Fibroblast of peridontal ligament (primary cell): Measurements from ENCODE around the gene LRRC74A.

ENCODE experiments used
- DNase-seq: peaks from one replicate; pipeline ENCODE4 v3.0.0-alpha.2; 2010; ENCODE audit errors: extremely low read depth

Gene LRRC74A

DNA sequence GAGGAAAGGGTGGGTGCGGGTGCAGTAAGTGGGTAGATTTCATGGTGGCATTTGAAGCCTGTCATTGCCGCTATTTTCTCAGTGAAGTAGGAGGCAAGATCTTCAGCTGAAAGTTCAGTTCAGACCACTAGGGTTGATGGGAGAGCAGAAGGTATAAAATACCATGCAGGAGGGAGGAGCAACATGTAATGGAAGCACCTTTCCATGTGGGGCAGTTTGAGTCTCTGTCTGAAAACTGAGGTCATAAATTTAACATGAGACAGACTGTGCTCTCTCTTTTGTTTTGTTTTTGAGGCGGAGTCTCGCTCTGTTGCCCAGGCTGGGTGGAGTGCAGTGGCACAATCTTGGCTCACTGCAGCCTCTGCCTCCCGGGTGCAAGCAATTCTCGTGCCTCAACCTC, 22.7 kb downstream of the LRRC74A start:
- no peak for DNase-seq

DNA sequence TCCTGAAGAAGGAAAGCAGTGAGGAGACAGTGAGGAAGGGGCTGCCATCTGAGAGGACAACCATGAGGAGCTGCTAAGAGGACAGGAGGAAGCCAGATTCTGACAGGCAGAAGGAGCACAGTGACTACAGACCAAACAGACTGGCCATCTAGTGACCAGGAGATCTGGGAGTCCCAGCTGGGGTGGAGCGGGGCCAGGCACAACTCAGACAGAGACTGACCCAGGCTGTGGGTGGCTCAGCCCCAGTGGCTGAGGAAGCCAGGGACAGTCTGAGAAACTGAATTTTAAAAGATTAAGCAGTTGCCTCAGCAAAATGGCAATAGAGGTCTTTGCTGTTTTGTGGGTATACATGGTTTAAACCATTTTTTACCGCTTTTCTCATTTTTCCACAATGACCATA, 28.9 kb downstream of the LRRC74A start:
- no peak for DNase-seq

DNA sequence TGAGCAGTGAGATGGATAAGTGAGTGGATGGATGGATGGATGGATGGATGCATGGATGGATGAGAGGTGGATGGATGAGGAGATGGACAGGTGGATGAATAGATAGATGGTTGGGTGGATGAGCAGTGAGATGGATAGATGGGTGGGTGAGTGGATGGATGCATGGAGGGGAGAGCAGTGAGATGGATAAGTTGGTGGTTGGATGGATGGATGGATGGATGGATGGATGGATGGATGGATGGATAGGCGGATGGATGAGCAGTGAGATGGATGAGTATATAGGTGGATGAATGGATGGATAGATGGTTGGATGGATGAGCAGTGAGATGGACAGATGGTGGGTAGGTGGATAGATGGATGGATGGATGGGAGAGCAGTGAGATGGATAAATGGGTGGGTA, 30.6 kb downstream of the LRRC74A start:
- DNase-seq, result no peak

DNA sequence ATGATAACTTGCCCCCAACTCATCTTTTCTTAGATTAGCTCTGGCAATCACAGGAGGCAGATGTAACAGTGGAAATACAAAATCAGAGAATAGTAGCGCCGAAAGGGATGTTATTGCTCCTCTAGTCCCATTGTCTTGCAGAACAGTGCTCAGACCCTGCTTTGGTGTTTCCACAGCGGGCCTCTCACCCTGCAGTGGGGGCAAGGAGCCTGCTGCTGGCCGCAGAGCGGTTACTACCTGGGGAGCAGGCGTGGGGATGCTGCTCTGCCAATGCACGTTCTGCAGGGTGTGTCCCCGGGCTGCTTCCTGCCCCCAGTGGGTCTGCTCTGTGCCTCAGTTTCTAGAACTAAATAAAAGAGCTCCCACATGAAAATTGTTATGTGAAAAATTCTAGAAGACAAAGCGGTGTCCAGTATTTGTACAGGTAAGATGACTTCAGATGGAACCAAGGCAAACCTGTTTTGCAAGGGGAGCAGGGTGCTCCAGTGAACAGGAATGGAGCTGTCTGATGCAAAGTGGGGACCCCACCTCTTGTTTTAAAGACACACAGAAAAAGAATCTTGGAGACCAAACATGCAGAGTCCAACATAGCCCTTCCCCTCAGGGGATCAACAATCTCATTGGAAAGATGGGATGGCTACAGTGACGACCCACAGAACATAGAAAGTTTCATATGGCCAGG, 35.5 kb downstream of the LRRC74A start:
- no peak for DNase-seq

DNA sequence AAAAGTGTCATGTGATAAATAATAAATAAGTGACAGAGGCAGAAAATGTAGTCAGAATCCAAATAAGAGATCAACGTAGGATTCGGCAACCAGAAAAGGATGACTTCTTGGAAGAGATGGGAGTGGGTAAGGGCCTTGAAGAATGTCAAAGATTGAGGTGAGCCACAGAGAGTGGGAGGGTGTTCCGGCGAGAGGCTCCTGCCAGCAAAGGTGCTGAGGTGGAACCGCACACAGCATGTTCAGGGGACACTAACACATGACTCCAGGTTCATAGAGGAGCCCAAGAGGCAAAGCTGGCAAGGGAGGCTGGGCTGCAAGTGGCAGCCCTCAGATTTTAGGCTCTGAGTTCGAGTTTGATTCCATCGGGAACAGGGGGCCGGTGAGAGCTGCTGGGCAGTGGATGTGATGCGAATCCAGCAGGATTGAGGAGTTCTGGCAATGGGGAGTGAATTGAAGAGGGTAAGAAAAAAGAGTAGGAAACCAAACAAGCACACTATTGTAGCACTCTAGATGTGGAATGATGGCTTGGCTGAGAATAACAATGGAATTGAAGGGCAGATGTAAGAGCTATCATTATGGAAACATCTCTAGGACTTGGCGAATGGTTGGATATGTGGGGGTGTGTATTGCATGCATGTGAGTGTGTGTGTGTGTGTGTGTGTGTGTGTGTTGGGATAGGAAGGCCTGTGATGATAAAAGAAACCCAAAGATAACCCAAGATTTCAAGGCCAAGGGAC, 36.5 kb downstream of the LRRC74A start:
- DNase-seq, result no peak

DNA sequence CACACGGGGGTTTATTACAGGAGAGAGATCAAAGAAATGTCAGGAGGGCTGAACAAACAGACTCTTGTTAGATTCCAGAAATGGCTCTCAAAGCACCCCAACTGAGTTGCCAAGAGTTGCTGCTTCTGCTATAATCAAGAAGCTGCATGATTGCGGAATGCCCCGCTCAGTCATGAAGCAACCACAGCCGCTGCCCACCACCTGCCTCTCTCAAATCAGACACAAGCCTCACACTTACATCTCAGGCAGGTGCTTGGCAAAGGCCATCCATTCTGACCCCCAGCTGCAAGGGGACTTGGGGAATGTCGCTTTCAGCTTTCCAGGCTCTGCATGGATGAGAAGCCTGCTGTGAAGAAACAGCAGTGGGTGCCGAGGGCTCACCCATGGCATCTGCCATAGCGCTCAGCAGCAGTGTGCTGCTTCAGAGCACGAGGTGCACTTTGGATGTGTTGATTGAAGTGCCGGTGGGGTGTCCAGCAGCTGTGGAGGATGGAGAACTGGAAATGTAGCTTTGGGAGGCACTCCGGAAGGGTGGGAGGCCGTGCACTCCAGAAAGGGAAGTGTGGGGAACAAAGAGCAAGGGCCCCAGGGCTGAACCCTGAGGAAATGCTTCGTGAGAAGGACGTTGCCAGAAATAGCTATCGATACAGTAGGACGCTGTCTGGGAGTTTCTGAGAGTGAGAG, 37.7 kb downstream of the LRRC74A start:
- no peak for DNase-seq

DNA sequence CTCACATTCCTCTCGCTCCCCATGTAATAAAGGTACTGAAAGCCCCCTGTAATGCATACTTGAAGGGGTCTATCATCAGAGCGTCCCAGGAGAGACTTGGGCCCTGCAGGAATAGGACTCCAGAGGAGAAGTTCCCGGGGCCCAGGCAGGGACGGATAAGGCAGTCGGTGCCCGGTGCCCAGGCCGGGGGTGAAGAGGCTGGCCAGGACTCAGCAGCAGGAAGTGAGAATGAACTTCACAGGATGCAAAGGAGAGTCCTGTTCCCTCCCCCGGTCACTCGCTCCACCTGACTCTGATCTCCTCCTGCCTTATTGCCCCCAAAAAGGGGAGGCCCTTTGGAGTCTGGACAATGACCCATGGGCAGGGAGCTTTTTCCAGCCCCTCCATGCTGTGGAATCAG, 40.2 kb downstream of the LRRC74A start:
- DNase-seq, result no peak

DNA sequence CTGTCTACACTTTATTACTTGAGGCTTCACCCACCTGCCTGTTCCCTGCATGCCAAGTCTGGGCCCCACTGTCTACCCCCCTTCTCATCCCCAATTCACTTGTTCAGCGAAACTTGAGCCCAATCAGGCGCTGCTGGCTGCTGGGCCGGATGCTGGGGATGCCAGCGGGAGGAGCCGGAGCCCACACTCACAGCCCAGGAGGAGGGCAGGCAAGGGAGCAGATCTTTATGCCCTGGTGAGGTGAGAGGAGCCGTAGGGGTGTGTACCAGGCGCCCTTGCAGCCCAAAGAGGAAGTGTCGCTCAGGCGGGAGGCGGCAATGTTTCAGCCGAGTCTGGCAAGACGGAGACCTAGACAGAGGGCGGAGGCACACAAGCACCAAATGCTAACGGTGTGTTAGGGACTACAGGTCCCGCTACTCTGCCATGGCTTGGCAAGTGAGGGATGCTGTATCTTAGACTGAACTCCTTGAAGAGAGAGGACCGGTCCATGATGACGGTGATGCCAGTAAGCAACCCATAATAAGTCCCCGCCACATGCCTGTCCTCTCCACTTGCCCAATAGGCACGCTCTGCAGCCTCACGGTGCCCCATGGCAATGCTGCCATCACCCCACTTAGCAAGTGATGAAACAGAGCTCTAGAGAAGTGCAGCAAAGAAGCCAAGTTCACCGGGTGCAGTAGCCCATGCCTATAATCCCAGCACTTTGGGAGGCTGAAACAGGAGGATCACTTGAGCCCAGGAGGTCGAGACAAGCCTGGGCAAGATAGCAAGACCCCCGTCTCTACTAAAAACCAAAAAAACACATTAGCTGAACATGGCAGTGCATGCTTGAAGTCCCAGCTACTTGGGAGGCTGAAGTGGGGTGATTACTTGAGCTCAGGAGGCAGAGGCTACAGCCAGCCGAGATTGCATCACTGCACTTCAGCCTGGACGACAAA, 41.6 kb downstream of the LRRC74A start:
- no peak for DNase-seq

DNA sequence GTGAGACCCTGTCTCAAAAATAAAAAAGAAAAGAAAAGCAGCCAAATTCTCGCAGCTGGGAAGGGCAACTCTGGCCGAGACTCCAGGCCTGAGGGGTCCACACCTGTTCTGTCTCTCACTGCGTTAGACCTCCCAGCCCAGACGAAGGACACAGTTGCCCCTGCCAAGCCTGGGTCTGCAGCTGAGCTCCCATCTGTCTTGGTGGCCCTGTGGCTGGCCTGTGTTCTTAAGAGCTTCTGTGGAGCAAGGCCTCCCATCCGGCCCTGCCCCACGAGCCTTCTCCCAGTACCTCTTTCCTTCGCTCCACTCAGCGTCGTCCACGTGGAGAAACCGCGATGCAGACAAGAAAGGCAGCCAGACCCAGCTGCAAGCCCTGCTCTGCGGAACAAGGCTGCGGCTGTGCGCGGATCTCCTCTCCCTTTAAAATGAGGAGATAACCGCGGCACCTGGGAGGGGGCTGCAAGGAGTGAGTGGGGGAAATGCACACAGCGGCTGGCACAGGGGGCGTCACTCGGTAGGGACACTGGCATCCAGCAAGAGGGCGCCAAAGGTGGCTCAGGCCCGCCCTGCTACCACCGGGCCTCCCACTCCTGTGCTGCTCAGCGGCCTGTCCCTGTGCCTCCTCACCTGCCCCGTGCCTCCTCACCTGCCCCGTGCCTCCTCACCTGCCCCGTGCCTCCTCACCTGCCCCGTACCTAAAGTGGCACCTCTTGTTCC, 42.4 kb downstream of the LRRC74A start:
- no peak for DNase-seq

DNA sequence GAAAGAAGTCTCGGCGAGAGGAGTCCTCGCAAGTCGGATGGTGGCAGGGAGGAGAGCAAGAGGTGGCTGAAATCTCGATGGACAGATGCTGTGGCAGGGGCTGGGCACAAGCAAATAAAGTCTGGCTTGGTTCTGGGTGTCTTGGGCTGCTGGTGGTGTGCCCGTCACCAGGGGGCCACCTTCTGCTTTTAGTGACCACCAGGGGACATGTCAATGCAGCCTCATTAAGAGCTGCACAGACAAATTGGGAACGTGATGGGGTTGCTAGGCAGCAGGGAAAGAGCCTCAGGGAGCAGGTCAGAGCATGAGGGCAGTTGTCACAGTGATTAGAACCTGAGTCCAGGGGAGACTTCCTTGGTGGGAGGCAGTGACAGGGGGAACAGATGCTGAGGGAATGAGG, 44.0 kb downstream of the LRRC74A start:
- no peak for DNase-seq

DNA sequence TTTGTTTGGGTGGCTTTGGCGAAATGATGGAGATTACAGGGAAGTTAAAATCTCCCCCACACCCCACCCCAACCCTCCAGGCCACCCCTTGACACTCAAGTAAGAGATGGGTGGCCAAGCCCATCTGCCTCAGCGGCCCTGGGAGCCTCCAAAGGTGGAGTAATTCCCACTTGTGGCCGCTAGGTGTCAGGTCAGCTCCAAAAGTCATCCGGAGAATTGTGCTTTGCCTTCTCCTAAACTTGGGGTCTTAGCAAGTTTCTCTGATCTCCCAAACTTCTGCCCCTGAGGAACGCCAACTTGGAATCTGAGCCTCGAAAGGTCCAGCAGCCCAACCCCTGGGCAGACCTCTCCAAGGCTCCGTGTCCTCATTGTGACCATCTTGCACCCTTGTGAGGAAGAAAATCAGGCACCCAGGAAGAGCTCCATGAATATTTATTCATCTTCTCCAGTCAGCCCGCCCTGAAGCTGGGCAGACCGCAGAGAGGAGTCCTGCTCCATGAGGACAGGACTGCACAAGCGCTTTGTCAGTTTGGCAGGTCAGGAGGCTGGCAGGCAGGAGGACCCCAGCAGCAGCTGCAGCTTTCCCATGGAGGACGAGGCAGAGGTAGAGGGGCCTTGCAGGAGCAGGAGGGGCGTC, 46.7 kb downstream of the LRRC74A start:
- peak; percentile 56 for DNase-seq

DNA sequence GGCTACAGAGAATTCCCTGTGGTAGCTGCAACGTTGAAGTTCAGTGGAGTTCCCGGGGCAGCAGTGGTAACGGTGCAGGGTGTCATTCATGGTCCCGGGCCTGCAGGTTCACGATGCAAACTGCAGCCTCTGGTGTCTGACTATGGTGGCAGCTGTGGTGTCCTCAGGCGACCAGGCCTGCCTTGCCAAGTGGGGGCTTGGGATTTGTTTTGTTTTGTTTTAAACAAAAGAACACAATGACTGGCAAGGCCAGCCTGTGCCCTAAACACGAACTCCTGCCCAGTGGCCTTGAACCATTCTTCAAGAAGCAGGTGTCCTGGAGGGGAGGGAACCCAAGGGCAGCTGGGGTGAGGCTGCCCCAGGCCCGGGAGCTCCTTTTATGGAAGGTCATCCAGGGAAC, 48.5 kb downstream of the LRRC74A start:
- no peak for DNase-seq

DNA sequence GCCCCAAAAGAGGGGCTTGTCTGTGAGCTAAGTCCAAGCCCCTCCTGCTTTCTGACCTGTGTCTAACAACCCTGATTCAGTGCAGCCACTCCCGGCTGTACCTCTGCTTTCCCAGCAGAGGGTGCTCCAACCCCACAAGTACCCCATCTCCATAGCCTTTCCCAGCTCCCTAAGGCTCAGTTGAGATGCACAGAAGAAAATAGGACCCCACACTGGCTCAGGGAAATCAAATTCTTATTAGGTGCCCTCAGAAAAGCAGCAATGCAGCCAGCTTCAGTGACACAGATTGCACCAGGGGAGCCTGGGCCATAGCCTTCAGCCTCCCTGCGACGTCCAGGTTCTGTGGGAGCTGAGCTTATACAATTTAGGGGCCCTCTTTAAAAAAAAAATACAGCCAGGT, 49.9 kb downstream of the LRRC74A start:
- peak; percentile 73 for DNase-seq

DNA sequence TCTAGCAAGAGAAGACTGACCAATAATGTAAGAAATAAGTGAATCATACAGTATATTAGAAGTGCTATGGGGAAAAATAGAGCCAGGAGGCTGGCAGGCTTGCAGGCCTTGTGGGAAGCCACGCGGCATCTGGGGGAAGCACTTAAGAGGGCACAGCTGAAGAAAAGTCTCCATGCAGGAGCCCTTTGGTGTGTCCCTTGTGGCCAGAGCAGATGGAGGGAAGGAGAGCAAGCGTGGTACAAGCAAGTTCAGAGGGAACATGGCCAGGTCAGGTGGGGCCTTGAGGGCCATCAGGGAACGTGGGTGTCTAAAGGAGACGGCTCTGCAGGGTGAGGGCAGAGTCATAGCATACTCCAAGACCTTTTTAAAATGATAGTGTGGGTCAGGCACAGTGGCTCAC, 51.7 kb downstream of the LRRC74A start:
- DNase-seq, result peak; percentile 11

DNA sequence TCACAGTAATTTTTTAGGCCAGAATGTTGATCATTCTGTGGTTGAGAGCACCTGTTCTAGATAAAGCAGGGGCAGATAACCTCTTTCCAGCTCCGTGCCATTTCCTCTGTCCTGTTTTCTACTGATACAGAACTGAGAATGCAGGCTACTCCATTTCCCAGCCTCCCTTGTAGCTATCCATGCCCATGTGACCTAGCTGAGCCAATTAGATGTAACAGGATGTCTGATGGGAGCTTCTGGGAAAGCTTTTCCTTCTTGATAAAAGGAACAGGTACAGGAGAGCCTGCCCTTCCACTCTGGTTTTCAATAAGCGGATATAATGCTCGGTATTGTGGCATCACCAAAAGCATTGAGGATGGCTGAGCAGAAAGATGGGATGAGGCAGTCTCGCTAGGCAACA, 54.2 kb downstream of the LRRC74A start:
- DNase-seq, result no peak

DNA sequence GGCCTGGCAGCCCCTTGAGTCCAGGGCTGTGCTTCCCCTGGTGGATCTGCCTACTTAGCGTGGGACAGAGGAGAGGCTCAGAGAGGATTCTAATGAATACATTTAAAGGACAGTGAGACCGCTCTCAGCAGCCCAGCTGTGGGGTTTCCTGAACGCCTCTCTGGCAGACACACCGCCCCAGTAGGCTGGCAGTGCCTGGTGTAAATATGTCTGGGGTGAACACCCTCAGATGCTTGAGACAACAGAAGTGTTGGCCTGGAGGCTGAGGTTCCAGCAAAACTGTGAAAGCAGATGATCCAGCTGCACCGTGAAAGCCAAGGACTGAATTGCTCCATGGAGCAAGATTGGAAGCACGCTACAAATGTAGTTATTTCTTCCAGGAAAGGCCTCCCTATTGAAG, 55.1 kb downstream of the LRRC74A start:
- no peak for DNase-seq

DNA sequence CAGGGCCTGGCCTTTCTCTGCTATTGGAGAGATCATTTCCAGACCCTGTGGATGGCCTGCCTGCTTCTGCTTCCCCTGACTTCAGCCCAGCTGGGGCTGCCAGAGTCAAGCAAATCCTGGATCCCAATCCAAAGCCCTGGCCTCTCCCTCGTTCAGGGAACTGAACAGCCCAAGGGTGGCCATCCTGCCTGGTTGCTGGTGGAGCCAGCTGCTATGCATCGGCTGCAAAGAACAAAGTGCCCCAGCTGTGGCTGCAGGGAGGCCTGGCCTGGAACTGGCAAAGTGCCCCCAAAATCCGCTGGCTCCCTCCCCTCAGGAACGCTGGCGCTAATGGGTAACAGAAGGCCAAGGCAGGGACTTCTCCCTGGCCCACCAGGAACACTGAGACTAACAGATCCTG, 56.4 kb downstream of the LRRC74A start:
- peak; percentile 62 for DNase-seq

DNA sequence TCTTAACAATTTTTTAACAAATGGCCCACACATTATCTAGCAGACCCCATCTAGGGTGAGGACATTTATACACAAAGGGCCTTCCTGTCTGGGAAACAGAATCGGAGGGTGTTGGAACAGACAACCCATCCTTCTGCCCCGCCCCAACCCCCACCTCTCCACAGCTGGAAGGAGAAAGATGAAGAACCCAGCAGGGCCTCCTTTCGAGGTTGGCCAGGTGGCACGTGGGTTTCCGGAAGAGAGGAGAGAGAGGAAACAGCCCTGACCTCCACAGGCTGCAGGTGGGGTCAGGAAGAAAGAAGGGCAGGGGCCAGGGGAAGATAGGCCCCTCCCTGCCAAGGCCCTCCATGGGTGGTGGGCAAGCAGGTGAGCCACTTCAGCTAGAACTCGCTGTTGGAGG, 57.2 kb downstream of the LRRC74A start:
- no peak for DNase-seq

DNA sequence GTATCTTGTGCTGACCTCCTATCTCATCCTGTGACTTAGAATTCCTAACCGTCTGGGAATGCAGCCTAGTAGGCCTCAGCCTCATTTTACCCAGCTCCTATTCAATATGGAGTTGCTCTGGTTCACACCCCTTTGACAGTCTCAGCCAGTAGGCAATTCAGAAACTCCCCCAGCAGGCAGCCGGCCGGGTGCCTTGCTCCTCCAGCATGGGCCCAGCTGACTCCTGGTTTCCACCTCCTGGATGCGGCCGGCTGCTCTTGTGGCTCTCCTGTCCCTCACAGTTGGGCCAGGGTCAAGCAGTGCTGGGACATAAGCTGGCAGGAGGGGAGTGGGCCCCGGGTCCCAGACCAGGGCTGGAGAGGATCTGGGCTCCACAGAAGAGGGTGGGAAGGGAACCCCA, 58.2 kb downstream of the LRRC74A start:
- no peak for DNase-seq

DNA sequence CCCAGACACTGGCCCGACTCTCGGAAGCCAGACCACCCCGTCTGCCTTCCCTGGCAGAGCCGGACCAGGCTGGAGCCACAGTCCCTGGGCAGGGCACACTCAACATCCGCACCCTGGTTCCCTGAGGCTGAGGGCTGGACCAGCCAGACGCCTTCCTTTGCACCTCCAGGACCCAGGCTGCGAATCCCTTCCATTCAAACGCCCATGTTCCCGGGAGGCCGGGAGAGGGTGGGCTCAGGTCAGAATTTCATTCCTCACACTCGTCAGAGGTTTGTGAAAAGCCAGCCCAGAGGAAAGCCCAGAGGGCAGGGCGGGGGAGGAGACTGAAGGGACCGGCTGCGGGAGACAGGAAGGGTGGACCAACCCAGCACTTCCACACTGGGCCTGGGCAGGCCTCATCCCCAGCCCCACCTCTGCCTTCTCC, 58.7 kb downstream of the LRRC74A start:
- no peak for DNase-seq

DNA sequence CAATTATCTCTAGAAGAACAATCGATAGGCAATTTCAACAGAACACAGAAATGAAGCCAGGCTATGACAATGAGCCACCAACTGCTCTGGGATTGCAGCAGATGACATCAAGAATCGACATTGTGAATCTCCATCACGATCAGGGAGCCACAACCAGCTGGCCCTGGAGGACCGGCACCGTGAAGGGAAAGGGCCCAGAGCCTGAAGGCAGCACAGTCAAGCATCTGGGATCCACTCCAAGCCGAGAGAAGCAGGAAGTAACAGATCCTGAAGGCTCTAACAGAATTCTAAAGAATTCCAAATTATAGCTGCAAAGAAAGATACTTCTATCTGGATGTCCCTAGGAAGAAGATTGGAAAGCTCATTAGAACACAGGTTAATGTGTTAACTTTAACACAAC, 61.0 kb downstream of the LRRC74A start:
- DNase-seq, result peak; percentile 28
